IPS-15b (cell line): Measurements from ENCODE around the gene PPP2R2C.

Experiments used
- H3K27me3 ChIP-seq: one replicate; pipeline ENCODE4 v1.6.1; 2013; ENCODE audit warnings: low read length; ENCODE audit not compliant: control insufficient read depth, insufficient read depth
- H3K36me3 ChIP-seq: one replicate; pipeline ENCODE4 v1.6.1; 2013; ENCODE audit warnings: low read length; ENCODE audit not compliant: control insufficient read depth, insufficient read depth
- H3K4me1 ChIP-seq: one replicate; pipeline ENCODE4 v1.6.1; 2013; ENCODE audit warnings: mild to moderate bottlenecking, low read length; ENCODE audit not compliant: control insufficient read depth, insufficient read depth
- H3K4me3 ChIP-seq: one replicate; pipeline ENCODE4 v1.5.1; 2013; ENCODE audit warnings: low read depth, low read length
- H3K9ac ChIP-seq: one replicate; pipeline ENCODE4 v1.6.1; 2013; ENCODE audit warnings: low read depth, mild to moderate bottlenecking, low read length
- H3K9me3 ChIP-seq: one replicate; pipeline ENCODE4 v1.6.1; 2013; ENCODE audit warnings: mild to moderate bottlenecking, low read length; ENCODE audit not compliant: control insufficient read depth, insufficient read depth

Gene PPP2R2C

GRCh38 chr4:6402566-6403399 is 69.6 kb downstream of the PPP2R2C start:
- Histone ChIP-seq H3K4me1 (no peaks in the 10 kb centered on the region), H3K9me3 (no peaks in the 10 kb centered on the region), H3K36me3 (no peaks in the 10 kb centered on the region), H3K9ac (no peak overlapping the region), H3K27me3 (no peaks in the 10 kb centered on the region), H3K4me3 (no peak overlapping the region)

GRCh38 chr4:6401797-6402196 is 70.6 kb downstream of the PPP2R2C start:
- no peak overlapping the region for H3K4me3 ChIP-seq
- H3K9me3 ChIP-seq = no peaks in the 10 kb centered on the region
- H3K27me3 ChIP-seq = no peaks in the 10 kb centered on the region
- no peaks in the 10 kb centered on the region for H3K4me1 ChIP-seq
- no peaks in the 10 kb centered on the region for H3K36me3 ChIP-seq
- H3K9ac ChIP-seq = no peak overlapping the region

- no peak overlapping the region for H3K4me3 ChIP-seq
- H3K9me3 ChIP-seq = no peaks in the 10 kb centered on the region
- H3K9ac ChIP-seq = no peak overlapping the region
- H3K4me1 ChIP-seq = no peaks in the 10 kb centered on the region
- no peaks in the 10 kb centered on the region for H3K36me3 ChIP-seq
- H3K27me3 ChIP-seq = no peaks in the 10 kb centered on the region
These were observed 75.6 kb downstream of the PPP2R2C start for GRCh38 chr4:6396696-6397236.

- Histone ChIP-seq H3K4me3 (no peak overlapping the region), H3K9me3 (no peaks in the 10 kb centered on the region), H3K27me3 (no peaks in the 10 kb centered on the region), H3K9ac (no peak overlapping the region), H3K4me1 (no peaks in the 10 kb centered on the region), H3K36me3 (no peaks in the 10 kb centered on the region)
These were observed 76.8 kb downstream of the PPP2R2C start for GRCh38 chr4:6395466-6396228.

- Histone ChIP-seq H3K9me3 (no peaks in the 10 kb centered on the region), H3K9ac (no peak overlapping the region), H3K4me1 (no peaks in the 10 kb centered on the region), H3K27me3 (no peaks in the 10 kb centered on the region), H3K4me3 (no peak overlapping the region), H3K36me3 (no peaks in the 10 kb centered on the region)
These were observed 77.7 kb downstream of the PPP2R2C start for GRCh38 chr4:6394671-6395081.

- Histone ChIP-seq H3K27me3 (no peaks in the 10 kb centered on the region), H3K36me3 (no peaks in the 10 kb centered on the region)
These were observed 78.6 kb downstream of the PPP2R2C start for GRCh38 chr4:6393544-6394475.

GRCh38 chr4:6393066-6393465 is 79.3 kb downstream of the PPP2R2C start:
- Histone ChIP-seq H3K4me1 (no peaks in the 10 kb centered on the region), H3K4me3 (no peak overlapping the region), H3K27me3 (no peaks in the 10 kb centered on the region), H3K9ac (no peak overlapping the region), H3K9me3 (no peaks in the 10 kb centered on the region), H3K36me3 (no peaks in the 10 kb centered on the region)

More at GRCh38 chr4:6393544-6394475, 78.6 kb downstream of the PPP2R2C start:
- Histone ChIP-seq H3K4me1 (no peaks in the 10 kb centered on the region), H3K9ac (no peak overlapping the region), H3K9me3 (no peaks in the 10 kb centered on the region), H3K4me3 (no peak overlapping the region)

- Histone ChIP-seq H3K4me3 (no peak overlapping the region), H3K9ac (no peak overlapping the region), H3K27me3 (no peaks in the 10 kb centered on the region), H3K9me3 (no peaks in the 10 kb centered on the region), H3K4me1 (no peaks in the 10 kb centered on the region), H3K36me3 (no peaks in the 10 kb centered on the region)
These were observed 80.0 kb downstream of the PPP2R2C start for GRCh38 chr4:6392407-6392806.

GRCh38 chr4:6391852-6392188 is 80.6 kb downstream of the PPP2R2C start:
- Histone ChIP-seq H3K4me3 (no peak overlapping the region), H3K36me3 (no peaks in the 10 kb centered on the region), H3K9me3 (no peaks in the 10 kb centered on the region), H3K9ac (no peak overlapping the region), H3K4me1 (no peaks in the 10 kb centered on the region), H3K27me3 (no peaks in the 10 kb centered on the region)

- Histone ChIP-seq H3K9ac (no peak overlapping the region), H3K36me3 (no peaks in the 10 kb centered on the region), H3K9me3 (no peaks in the 10 kb centered on the region), H3K4me3 (no peak overlapping the region), H3K4me1 (no peaks in the 10 kb centered on the region), H3K27me3 (no peaks in the 10 kb centered on the region)
These were observed 81.1 kb downstream of the PPP2R2C start for GRCh38 chr4:6391186-6391851.

GRCh38 chr4:6390356-6390755 is 82.1 kb downstream of the PPP2R2C start:
- H3K4me3 ChIP-seq = no peak overlapping the region
- no peaks in the 10 kb centered on the region for H3K4me1 ChIP-seq
- H3K27me3 ChIP-seq = no peaks in the 10 kb centered on the region
- H3K36me3 ChIP-seq = no peaks in the 10 kb centered on the region
- no peak overlapping the region for H3K9ac ChIP-seq
- H3K9me3 ChIP-seq = no peaks in the 10 kb centered on the region
